CD8-positive, alpha-beta memory T cell (primary cell): ENCODE data around the gene TOR4A. TPM values are rescaled to one million over a fixed set of nuclear protein-coding genes. Genes with fewer than 3 reads are reported as not detected.
"Not testable (repeated sequence)": the region's sequence is repeated elsewhere in the genome, so short reads cannot be mapped to it uniquely, and the experiment has no call there.

Experiments used
- CTCF ChIA-PET: fragments of 350-600 bp; sonication (Branson Sonifier 250); formaldehyde crosslinking; loops from one replicate; lab custom pipeline; 2021; ENCODE audit warnings: antibody characterized with exemption; lab: Charles Lee
- POLR2A ChIA-PET: fragments of 350-600 bp; sonication (Branson Sonifier 250); formaldehyde crosslinking; loops from one replicate; lab custom pipeline; 2021; ENCODE audit warnings: antibody characterized with exemption; lab: Charles Lee
- DNase-seq, 5 donors: peaks; one replicate each; pipeline versions ENCODE4 v3.0.0 to v3.0.0-alpha.2; 2020 to 2022; ENCODE audit warnings: mixed read lengths in 1 of 5
- H3K27ac ChIP-seq: one replicate; pipeline ENCODE4 v1.7.0; 2013; ENCODE audit warnings: low read depth, mild to moderate bottlenecking, low read length, moderate library complexity
- H3K27me3 ChIP-seq: 2 replicates; pipeline ENCODE4 v1.7.0; 2013; ENCODE audit warnings: low read length, mild to moderate bottlenecking; ENCODE audit not compliant: insufficient read depth, poor library complexity, severe bottlenecking
- H3K36me3 ChIP-seq: 2 replicates; pipeline ENCODE4 v1.7.0; 2013; ENCODE audit warnings: mild to moderate bottlenecking, low read length, moderate library complexity; ENCODE audit not compliant: insufficient read depth
- H3K4me1 ChIP-seq: 2 replicates; pipeline ENCODE4 v1.7.0; 2013; ENCODE audit warnings: mild to moderate bottlenecking, low read length, moderate library complexity; ENCODE audit not compliant: insufficient read depth
- H3K4me3 ChIP-seq: 2 replicates; pipeline ENCODE4 v1.7.0; 2013; ENCODE audit warnings: mild to moderate bottlenecking, low read length
- H3K9me3 ChIP-seq: 2 replicates; pipeline ENCODE4 v1.7.0; 2013; ENCODE audit warnings: mild to moderate bottlenecking, low read length
- H3K27ac Mint-ChIP-seq, 8 donors: one replicate each; pipeline ENCODE4 v1.8.0; 2020 to 2021; ENCODE audit warnings: mixed read lengths in 8 of 8, mild to moderate bottlenecking in 6 of 8, inconsistent platforms in 3 of 8, moderate library complexity in 3 of 8
- H3K27me3 Mint-ChIP-seq, 2 donors: one replicate each; pipeline ENCODE4 v1.8.0; 2020 to 2021; ENCODE audit warnings: mixed read lengths in 2 of 2, mild to moderate bottlenecking in 1 of 2, moderate library complexity in 1 of 2
- H3K36me3 Mint-ChIP-seq, 3 donors: one replicate each; pipeline ENCODE4 v1.8.0; 2020 to 2021; ENCODE audit warnings: mixed read lengths in 3 of 3, inconsistent platforms in 1 of 3, mild to moderate bottlenecking in 1 of 3
- H3K4me1 Mint-ChIP-seq, 3 donors: one replicate each; pipeline ENCODE4 v1.8.0; 2020 to 2021; ENCODE audit warnings: mixed read lengths in 3 of 3, inconsistent platforms in 1 of 3, mild to moderate bottlenecking in 1 of 3
- H3K4me3 Mint-ChIP-seq, 7 donors: one replicate each; pipeline ENCODE4 v1.8.0; 2020 to 2021; ENCODE audit warnings: mixed read lengths in 7 of 7, mild to moderate bottlenecking in 6 of 7, moderate library complexity in 4 of 7, inconsistent platforms in 2 of 7
- H3K9me3 Mint-ChIP-seq, 5 donors: one replicate each; pipeline ENCODE4 v1.8.0; 2020 to 2022; ENCODE audit warnings: mixed read lengths in 5 of 5, mild to moderate bottlenecking in 3 of 5, moderate library complexity in 2 of 5, inconsistent platforms in 1 of 5
- polyA plus RNA-seq: library from polyadenylated mRNA; unstranded; fragments of 300-500 nt; fragmentation: Illumina TruSeq; gene quantifications from one replicate; pipeline ENCODE4 v1.2.3, GENCODE V29; 2021
- total RNA-seq, 2 experiments: library from RNA; stranded (reverse); gene quantifications; one replicate each; pipeline ENCODE4 v1.2.3, GENCODE V29; 2021

TOR4A gene
- total and polyA plus RNA-seq, 3 experiments from 2014 or later: 1.8 to 3.9 (median 3.3) TPM

DNA sequence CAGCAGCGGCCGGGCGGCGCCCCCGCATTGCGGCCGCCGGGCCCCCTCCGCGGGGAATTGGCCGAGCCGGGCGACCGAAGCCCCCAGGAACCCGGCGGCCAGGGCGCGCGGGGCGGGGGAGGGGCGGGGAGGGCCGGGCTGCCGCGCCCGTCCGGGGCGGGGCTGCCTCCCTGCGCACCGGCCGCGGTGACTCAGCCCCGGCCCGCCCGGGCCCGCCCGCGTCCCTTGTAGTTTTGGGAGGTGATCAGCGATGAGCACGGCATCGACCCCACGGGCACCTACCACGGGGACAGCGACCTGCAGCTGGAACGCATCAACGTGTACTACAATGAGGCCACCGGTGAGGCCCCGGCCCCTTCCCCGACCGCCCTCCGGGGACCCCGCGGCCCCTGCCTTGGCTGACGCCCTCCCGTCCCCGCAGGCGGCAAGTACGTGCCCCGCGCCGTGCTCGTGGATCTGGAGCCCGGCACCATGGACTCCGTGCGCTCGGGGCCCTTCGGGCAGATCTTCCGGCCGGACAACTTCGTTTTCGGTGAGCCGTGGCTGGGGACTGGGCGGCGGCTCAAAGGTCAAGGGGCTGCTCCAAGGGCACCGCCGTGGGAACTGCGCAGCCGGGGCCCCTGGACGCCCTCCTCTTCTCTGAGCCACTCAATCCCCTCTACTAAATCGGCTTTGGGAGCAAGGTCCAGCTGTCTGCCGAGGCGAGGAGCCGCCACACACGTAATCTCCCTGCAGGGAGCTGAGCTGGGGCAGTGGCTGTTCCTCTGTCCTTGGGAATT lies 35.8 kb upstream of the TOR4A start:
- DNase-seq: peak in 3 of 5 donors; percentile 63 to 82 (median 66)
- ChIA-PET CTCF (interaction anchor here (1.0 to 4.4 kb wide), 13 partner anchors 13 to 451 kb away, joined by 3 to 43 read pairs (median 3); partner anchors contain the start of genes ANAPC2, NELFB, RNF224 and SSNA1), POLR2A (interaction anchor here (1.0 to 3.4 kb wide), 10 partner anchors 14 to 442 kb away, joined by 3 to 83 read pairs (median 11); partner anchors contain the start of genes MAN1B1, NELFB, RNF208 and SAPCD2)
- no peaks in the 10 kb centered on the region for H3K9me3 Mint-ChIP-seq
- peaks cover 15 to 46% (median 17%) of the 10 kb centered on the region in 3 donors for H3K4me1 Mint-ChIP-seq
- peaks cover 0 to 4% of the 10 kb centered on the region in 2 donors for H3K27me3 Mint-ChIP-seq
- H3K9me3 ChIP-seq: no peaks in the 10 kb centered on the region
- no peaks in the 10 kb centered on the region for H3K27me3 ChIP-seq
- H3K27ac Mint-ChIP-seq: peak overlapping the region in 6 of 8 donors; percentile 67 to 94 (median 80)
- peak overlapping the region; percentile 46 for H3K4me3 ChIP-seq
- H3K4me3 Mint-ChIP-seq: peak overlapping the region; percentile 81 to 88 (median 86)
- peaks cover 10% of the 10 kb centered on the region for H3K36me3 ChIP-seq
- H3K4me1 ChIP-seq: peaks cover 14% of the 10 kb centered on the region
- peaks cover 0 to 22% (median 5%) of the 10 kb centered on the region in 3 donors for H3K36me3 Mint-ChIP-seq
- peak overlapping the region; percentile 72 for H3K27ac ChIP-seq

- Histone ChIP-seq H3K27me3 (no peaks in the 10 kb centered on the region), H3K4me3 (peak overlapping the region; percentile 46), H3K36me3 (peaks cover 10% of the 10 kb centered on the region), H3K4me1 (peaks cover 10% of the 10 kb centered on the region), H3K9me3 (no peaks in the 10 kb centered on the region), H3K27ac (peak overlapping the region; percentile 72)
- Mint-ChIP-seq H3K27me3 (peaks cover 0 to 4% of the 10 kb centered on the region in 2 donors), H3K27ac (peak overlapping the region in 7 of 8 donors; percentile 60 to 83 (median 78)), H3K4me3 (peak overlapping the region; percentile 70 to 88 (median 84)), H3K36me3 (peaks cover 0 to 22% (median 5%) of the 10 kb centered on the region in 3 donors), H3K9me3 (no peaks in the 10 kb centered on the region), H3K4me1 (peaks cover 15 to 43% (median 17%) of the 10 kb centered on the region in 3 donors)
- no peak for DNase-seq
- POLR2A ChIA-PET: interaction anchor here (1.4 to 3.4 kb wide), 4 partner anchors 13 to 53 kb away, joined by 6 to 83 read pairs (median 18); partner anchors contain the start of genes NELFB, RNF208 and TPRN
- CTCF ChIA-PET: interaction anchor here (1.2 to 4.4 kb wide), 6 partner anchors 12 to 196 kb away, joined by 3 to 43 read pairs (median 4); partner anchors contain the start of genes ANAPC2, NELFB, RNF224 and SSNA1
Measured at GRCh38 chr9:137242269-137243203, 35.0 kb upstream of the TOR4A start.

GRCh38 chr9:137243266-137243625 lies 34.3 kb upstream of the TOR4A start:
- H3K4me1 Mint-ChIP-seq: peaks cover 14 to 40% (median 17%) of the 10 kb centered on the region in 3 donors
- H3K9me3 Mint-ChIP-seq: not testable (repeated sequence)

DNA sequence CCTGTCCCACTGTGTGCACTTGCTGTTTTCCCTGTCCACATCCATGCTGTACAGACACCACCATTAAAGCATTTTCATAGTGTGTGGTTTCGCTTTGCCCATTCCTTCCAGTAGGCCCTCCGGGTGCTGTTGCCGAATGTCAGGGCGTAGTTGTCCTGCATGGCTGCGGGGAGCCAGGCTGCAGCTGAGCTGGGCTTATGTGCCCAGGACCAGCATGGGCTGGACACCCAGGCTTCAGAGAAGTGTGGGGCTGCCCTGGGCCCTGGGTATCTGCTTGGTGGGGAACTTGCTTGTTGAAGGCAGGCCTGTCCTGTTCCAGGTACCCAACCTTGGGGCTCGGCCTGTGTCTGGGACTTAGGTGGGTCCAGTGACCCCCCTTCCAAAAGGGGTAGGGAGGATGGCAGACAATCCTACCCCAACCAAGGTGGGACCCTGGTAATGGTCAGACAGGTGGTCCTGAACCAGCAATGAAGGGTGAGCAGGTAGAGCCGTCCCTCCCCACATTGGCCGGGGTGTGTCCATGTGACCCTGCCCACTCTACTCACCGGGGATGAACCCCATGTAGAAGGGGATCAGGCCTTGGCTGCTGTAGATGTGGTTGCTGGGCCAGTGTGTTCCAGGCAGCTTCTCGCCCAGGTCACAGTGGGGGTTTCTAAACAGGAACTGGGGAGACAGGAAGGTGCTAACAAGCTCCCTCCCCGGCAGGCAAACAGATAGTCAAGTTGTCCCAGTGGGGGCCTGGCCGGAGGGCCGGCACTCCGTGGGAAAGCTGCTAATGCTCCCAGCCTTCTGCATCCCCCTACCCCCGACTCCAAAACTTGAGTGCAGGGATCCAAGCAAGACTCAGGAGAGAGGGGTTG lies 33.7 kb upstream of the TOR4A start:
- CTCF ChIA-PET: interaction anchor here (1.8 kb wide), 1 partner anchor 197 kb away, joined by 5 read pairs; no protein-coding TSS in a partner anchor
- DNase-seq: no peak
- peaks cover 0 to 22% (median 5%) of the 10 kb centered on the region in 3 donors for H3K36me3 Mint-ChIP-seq

More at GRCh38 chr9:137243266-137243625, 34.3 kb upstream of the TOR4A start:
- DNase-seq, H3K27me3 Mint-ChIP-seq, H3K4me3 ChIP-seq, H3K27me3 ChIP-seq, H3K9me3 ChIP-seq, H3K27ac ChIP-seq: not testable (repeated sequence)
- H3K4me3 Mint-ChIP-seq: peak overlapping the region in 6 of 7 donors; percentile 3 to 86 (median 44)
- CTCF ChIA-PET: interaction anchor here (1.8 to 4.4 kb wide), 3 partner anchors 11 to 197 kb away, joined by 5 to 43 read pairs (median 14); partner anchors contain the start of genes NELFB and RNF224
- H3K36me3 ChIP-seq: peaks cover 10% of the 10 kb centered on the region
- peak overlapping the region in 3 of 8 donors; percentile 37 to 75 (median 41) for H3K27ac Mint-ChIP-seq
- H3K4me1 ChIP-seq: peaks cover 10% of the 10 kb centered on the region
- POLR2A ChIA-PET: interaction anchor here (3.4 kb wide), 1 partner anchor 12 kb away, joined by 83 read pairs; the partner anchor contains the start of gene NELFB
- peaks cover 0 to 22% (median 5%) of the 10 kb centered on the region in 3 donors for H3K36me3 Mint-ChIP-seq

DNA sequence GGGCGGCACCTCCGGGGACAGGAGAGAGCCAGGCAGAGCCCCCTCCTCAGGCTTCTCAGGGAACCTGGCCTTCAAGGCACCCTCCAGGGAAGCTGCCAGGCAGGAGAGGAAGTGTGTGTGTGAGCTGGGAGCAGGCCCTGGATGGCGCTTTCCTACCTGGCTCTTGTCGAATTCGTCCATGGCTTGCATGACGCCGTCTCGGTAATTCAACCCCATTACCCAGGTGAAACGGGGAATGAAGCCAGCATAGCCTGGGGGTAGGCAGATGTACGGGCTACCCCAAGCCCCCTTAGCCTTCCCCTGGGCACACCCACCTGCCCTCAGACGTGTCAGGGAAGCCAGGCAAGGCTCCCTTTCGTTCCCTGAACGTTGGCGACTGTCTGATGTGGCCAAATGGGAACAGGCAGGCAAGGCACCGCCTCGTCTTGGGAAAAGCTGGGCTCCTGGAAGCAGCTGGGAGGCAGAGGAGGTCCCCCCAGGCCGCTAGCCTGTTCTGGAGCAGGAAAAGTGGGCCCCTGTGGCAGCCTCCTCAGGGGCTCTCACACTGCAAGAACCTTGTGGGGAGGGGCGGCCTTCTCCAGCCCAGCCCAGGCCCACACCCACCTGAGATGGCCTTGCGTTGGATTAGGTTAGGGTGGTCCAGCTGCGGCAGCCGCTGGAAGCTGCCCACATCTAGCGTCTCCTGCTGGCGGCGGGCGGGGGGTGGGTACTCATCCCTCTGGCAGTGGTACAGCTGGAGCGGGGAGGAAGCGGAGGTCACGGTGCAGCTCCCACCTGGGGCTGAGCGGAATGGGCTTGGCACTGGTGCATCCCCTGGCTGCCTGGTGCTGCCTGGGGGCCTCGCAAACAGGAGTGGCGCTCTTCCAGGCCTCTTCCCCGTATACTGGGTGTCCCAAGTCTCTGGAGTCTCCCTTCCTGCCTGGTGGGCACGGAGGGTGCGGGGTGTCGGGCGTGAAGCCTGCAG lies 32.8 kb upstream of the TOR4A start:
- H3K4me3 Mint-ChIP-seq: peak overlapping the region in 1 of 7 donors; percentile 40
- Histone ChIP-seq H3K36me3 (peaks cover 10% of the 10 kb centered on the region), H3K4me1 (peaks cover 10% of the 10 kb centered on the region), H3K4me3 (no peak overlapping the region), H3K9me3 (no peaks in the 10 kb centered on the region), H3K27me3 (no peaks in the 10 kb centered on the region), H3K27ac (no peak overlapping the region)
- H3K9me3 Mint-ChIP-seq: no peaks in the 10 kb centered on the region
- ChIA-PET CTCF (no interaction called here), POLR2A (interaction anchor here (0.6 kb wide), 1 partner anchor 122 kb away, joined by 3 read pairs; no protein-coding TSS in a partner anchor)
- H3K27me3 Mint-ChIP-seq: peaks cover 0 to 4% of the 10 kb centered on the region in 2 donors
- H3K36me3 Mint-ChIP-seq: peaks cover 0 to 22% (median 5%) of the 10 kb centered on the region in 3 donors
- peaks cover 12 to 29% (median 13%) of the 10 kb centered on the region in 3 donors for H3K4me1 Mint-ChIP-seq
- peak overlapping the region in 1 of 8 donors; percentile 23 for H3K27ac Mint-ChIP-seq
- no peak for DNase-seq

More for the DNA sequence above, 33.7 kb upstream of the TOR4A start:
- H3K27me3 ChIP-seq: no peaks in the 10 kb centered on the region
- peaks cover 10% of the 10 kb centered on the region for H3K4me1 ChIP-seq
- POLR2A ChIA-PET: interaction anchor here (0.6 kb wide), 1 partner anchor 121 kb away, joined by 3 read pairs; no protein-coding TSS in a partner anchor
- H3K9me3 ChIP-seq: no peaks in the 10 kb centered on the region
- no peak overlapping the region for H3K27ac ChIP-seq
- peaks cover 10% of the 10 kb centered on the region for H3K36me3 ChIP-seq
- Mint-ChIP-seq H3K9me3 (no peaks in the 10 kb centered on the region), H3K27ac (peak overlapping the region in 4 of 8 donors; percentile 30 to 88 (median 54)), H3K27me3 (peaks cover 0 to 4% of the 10 kb centered on the region in 2 donors), H3K4me3 (peak overlapping the region in 6 of 7 donors; percentile 8 to 72 (median 44)), H3K4me1 (peaks cover 13 to 35% (median 16%) of the 10 kb centered on the region in 3 donors)
- no peak overlapping the region for H3K4me3 ChIP-seq
